Measurements from ENCODE around the gene HACD2. TPM values are rescaled to one million over a fixed set of nuclear protein-coding genes. Genes with fewer than 3 reads are reported as not detected.

HACD2 gene
- total and polyA plus RNA-seq, 2 donors (not counting 3 experiments of a cell fraction or from before 2014, with no cell fraction given): 17.0 to 20.9 TPM

- H3K27me3 ChIP-seq (ENCODE audit: control insufficient read depth in 2 of 2, insufficient read depth in 2 of 2, low read length in 2 of 2): peaks cover 8 to 16% of the 10 kb centered on the region in 2 experiments
- H3K4me2 ChIP-seq (ENCODE audit: insufficient read depth, low read length): no peak overlapping the region
- no peaks in the 10 kb centered on the region for H3K9me3 ChIP-seq (replicated peaks; ENCODE audit: control insufficient read depth, insufficient read depth, low read length)
- no peak overlapping the region for H3K4me3 ChIP-seq (replicated peaks in 1 of 3; ENCODE audit: insufficient read depth in 1 of 3, low read depth in 1 of 3, low read length in 3 of 3)
- H3K79me2 ChIP-seq (ENCODE audit: control insufficient read depth, insufficient read depth, low read length): no peaks in the 10 kb centered on the region
- TF ChIP-seq CTCF (IDR thresholded peaks at IDR 0.05; ENCODE audit: extremely low read depth in 1 of 2, insufficient read depth in 1 of 2, low read depth in 1 of 2, low read length in 2 of 2) (no peak), POLR2AphosphoS5 (IDR thresholded peaks at IDR 0.05; ENCODE audit: insufficient read depth, low read depth, low read length) (no peak), EZH2 (IDR thresholded peaks at IDR 0.05; ENCODE audit: borderline replicate concordance, low read depth, low read length, severe bottlenecking) (no peak), JUN (IDR thresholded peaks at IDR 0.05; ENCODE audit: borderline replicate concordance, insufficient read depth, insufficient read length, low read depth) (no peak), MAX (IDR thresholded peaks at IDR 0.05; ENCODE audit: insufficient read depth, insufficient read length) (no peak), POLR2A (IDR thresholded peaks at IDR 0.05; ENCODE audit: low read depth, low read length) (no peak), FOS (IDR thresholded peaks at IDR 0.05; ENCODE audit: borderline replicate concordance, insufficient read depth, low read length) (no peak), MYC (IDR thresholded peaks at IDR 0.05; ENCODE audit: low read depth, low read length) (no peak), GATA2 (IDR thresholded peaks at IDR 0.05; ENCODE audit: insufficient read depth, insufficient read length, low read depth, low read length) (no peak)
- dilution Hi-C loops (cut with MboI; ENCODE audit: extremely low pct_ligation_motif_present, low sequenced_read_pairs) (no loop called here), intact Hi-C loops (cut with micrococcal nuclease) (no loop called here)
- no peak overlapping the region for H2AFZ ChIP-seq (ENCODE audit: low read depth, low read length)
- no peaks in the 10 kb centered on the region for H3K36me3 ChIP-seq (ENCODE audit: control insufficient read depth in 2 of 2, extremely low read depth in 1 of 2, insufficient read depth in 2 of 2, low read length in 2 of 2)
- no peaks in the 10 kb centered on the region for H4K20me1 ChIP-seq (replicated peaks; ENCODE audit: control insufficient read depth, extremely low read depth, insufficient read depth, low read length)
- ChIA-PET CTCF (interaction anchor here (1.1 to 2.2 kb wide), 2 partner anchors 12 to 29 kb away, joined by 3 to 9 read pairs; no protein-coding TSS in a partner anchor), POLR2A (no interaction called here)
- no peak for DNase-seq (ENCODE audit: low read depth, low spot score)
- no peaks in the 10 kb centered on the region for H3K4me1 ChIP-seq (ENCODE audit: control insufficient read depth, extremely low read depth, insufficient read depth, low read length)
- H3K9ac ChIP-seq (replicated peaks; ENCODE audit: extremely low read depth, insufficient read depth, low read length): no peak overlapping the region
- H3K9me1 ChIP-seq (replicated peaks; ENCODE audit: control insufficient read depth, extremely low read depth, insufficient read depth, low read length): no peaks in the 10 kb centered on the region
- no TSS peak for BruUV-seq (replicated peaks)
- FAIRE-seq: no peak
- H3K27ac ChIP-seq (ENCODE audit: insufficient read depth, low read depth, low read length): no peak overlapping the region
Observed at GRCh38 chr3:123476967-123477750, 107.7 kb downstream of the HACD2 start.

Measured in endothelial cell of umbilical vein (primary cell).